Measurements from ENCODE around the gene THBD.

The THBD gene

DNA sequence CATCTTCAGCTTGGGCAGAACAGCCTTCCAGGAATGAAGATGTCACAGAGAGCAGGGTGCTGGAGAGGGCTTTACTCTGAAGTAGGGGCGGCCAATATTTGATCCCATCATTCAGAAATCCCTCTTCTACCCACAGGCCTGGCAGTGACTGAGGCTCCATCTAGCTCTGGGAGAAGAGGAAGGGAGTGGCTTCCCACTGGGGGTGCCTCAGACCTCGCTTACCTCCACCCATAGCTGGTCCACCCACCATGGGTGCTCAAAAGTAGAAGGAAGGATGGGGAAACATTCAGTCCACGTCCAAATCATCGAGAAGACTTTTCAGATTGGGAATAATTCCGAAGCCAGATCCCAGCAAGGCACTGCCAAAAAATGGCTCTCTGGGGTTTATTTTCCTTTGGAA, 11.8 kb upstream of the THBD start:
- Histone ChIP-seq H3K4me1 (ENCODE audit: low read depth, poor library complexity, severe bottlenecking) (no peaks in the 10 kb centered on the region), H4K20me1 (ENCODE audit: insufficient read depth) (no peaks in the 10 kb centered on the region), H3K36me3 (ENCODE audit: insufficient read depth) (no peaks in the 10 kb centered on the region), H3K9ac (no peak overlapping the region), H3K4me2 (no peak overlapping the region), H3K27me3 (ENCODE audit: insufficient read depth, low read depth) (no peaks in the 10 kb centered on the region), H3K79me2 (ENCODE audit: insufficient read depth, low read depth) (no peaks in the 10 kb centered on the region), H2AFZ (ENCODE audit: low read depth) (no peak overlapping the region), H3K27ac (no peak overlapping the region), H3K4me3 (IDR thresholded peaks at IDR 0.05; ENCODE audit: insufficient read depth, low read depth, low read length) (no peak overlapping the region)
- TF ChIP-seq, protein P1, sequence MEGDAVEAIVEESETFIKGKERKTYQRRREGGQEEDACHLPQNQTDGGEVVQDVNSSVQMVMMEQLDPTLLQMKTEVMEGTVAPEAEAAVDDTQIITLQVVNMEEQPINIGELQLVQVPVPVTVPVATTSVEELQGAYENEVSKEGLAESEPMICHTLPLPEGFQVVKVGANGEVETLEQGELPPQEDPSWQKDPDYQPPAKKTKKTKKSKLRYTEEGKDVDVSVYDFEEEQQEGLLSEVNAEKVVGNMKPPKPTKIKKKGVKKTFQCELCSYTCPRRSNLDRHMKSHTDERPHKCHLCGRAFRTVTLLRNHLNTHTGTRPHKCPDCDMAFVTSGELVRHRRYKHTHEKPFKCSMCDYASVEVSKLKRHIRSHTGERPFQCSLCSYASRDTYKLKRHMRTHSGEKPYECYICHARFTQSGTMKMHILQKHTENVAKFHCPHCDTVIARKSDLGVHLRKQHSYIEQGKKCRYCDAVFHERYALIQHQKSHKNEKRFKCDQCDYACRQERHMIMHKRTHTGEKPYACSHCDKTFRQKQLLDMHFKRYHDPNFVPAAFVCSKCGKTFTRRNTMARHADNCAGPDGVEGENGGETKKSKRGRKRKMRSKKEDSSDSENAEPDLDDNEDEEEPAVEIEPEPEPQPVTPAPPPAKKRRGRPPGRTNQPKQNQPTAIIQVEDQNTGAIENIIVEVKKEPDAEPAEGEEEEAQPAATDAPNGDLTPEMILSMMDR (conservative IDR thresholded peaks at IDR 0.05; ENCODE audit: low read depth, low read length): no peak

DNA sequence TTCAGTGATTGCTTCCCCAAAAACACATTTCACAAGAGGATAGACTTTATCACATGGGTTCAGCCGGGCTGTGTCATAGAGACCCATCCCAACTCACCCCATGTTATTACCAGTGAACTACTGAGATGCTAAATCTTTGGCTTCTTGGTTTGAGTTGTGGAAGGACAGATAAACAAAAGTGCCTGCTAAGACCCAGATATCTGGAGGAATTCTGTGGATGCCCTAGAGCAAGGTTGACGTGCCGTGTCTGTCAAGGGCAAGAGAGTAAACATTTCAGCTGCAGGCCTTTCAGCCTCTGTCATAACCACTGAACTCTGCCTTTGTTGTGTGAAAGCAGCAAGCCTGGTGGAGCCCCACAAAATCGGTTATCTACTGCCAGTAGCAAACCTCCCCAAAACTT, 11.2 kb upstream of the THBD start:
- Histone ChIP-seq H3K9ac (no peak overlapping the region), H3K36me3 (ENCODE audit: insufficient read depth) (no peaks in the 10 kb centered on the region), H3K27me3 (ENCODE audit: insufficient read depth, low read depth) (no peaks in the 10 kb centered on the region), H3K4me1 (ENCODE audit: low read depth, poor library complexity, severe bottlenecking) (no peaks in the 10 kb centered on the region), H3K79me2 (ENCODE audit: insufficient read depth, low read depth) (no peaks in the 10 kb centered on the region), H3K4me2 (no peak overlapping the region), H4K20me1 (ENCODE audit: insufficient read depth) (no peaks in the 10 kb centered on the region), H2AFZ (ENCODE audit: low read depth) (no peak overlapping the region), H3K27ac (no peak overlapping the region), H3K4me3 (IDR thresholded peaks at IDR 0.05; ENCODE audit: insufficient read depth, low read depth, low read length) (no peak overlapping the region)
- TF ChIP-seq, protein P1 (conservative IDR thresholded peaks at IDR 0.05; ENCODE audit: low read depth, low read length): no peak

- no peak overlapping the region for H2AFZ ChIP-seq (ENCODE audit: low read depth)
- TF ChIP-seq, protein P1 (conservative IDR thresholded peaks at IDR 0.05; ENCODE audit: low read depth, low read length): no peak
- H3K27ac ChIP-seq: no peak overlapping the region
- H3K4me1 ChIP-seq (ENCODE audit: low read depth, poor library complexity, severe bottlenecking): no peaks in the 10 kb centered on the region
- H3K27me3 ChIP-seq (ENCODE audit: insufficient read depth, low read depth): no peaks in the 10 kb centered on the region
- H3K4me2 ChIP-seq: no peak overlapping the region
- no peak overlapping the region for H3K4me3 ChIP-seq (IDR thresholded peaks at IDR 0.05; ENCODE audit: insufficient read depth, low read depth, low read length)
- no peaks in the 10 kb centered on the region for H4K20me1 ChIP-seq (ENCODE audit: insufficient read depth)
- H3K36me3 ChIP-seq (ENCODE audit: insufficient read depth): no peaks in the 10 kb centered on the region
- H3K79me2 ChIP-seq (ENCODE audit: insufficient read depth, low read depth): no peaks in the 10 kb centered on the region
- H3K9ac ChIP-seq: no peak overlapping the region
Observed at GRCh38 chr20:23059846-23060245, 10.4 kb upstream of the THBD start.

GRCh38 chr20:23059001-23059400, 9.5 kb upstream of the THBD start:
- Histone ChIP-seq H3K4me1 (ENCODE audit: low read depth, poor library complexity, severe bottlenecking) (no peaks in the 10 kb centered on the region), H4K20me1 (ENCODE audit: insufficient read depth) (no peaks in the 10 kb centered on the region), H3K36me3 (ENCODE audit: insufficient read depth) (no peaks in the 10 kb centered on the region), H3K79me2 (ENCODE audit: insufficient read depth, low read depth) (no peaks in the 10 kb centered on the region), H3K27me3 (ENCODE audit: insufficient read depth, low read depth) (no peaks in the 10 kb centered on the region), H3K4me3 (IDR thresholded peaks at IDR 0.05; ENCODE audit: insufficient read depth, low read depth, low read length) (no peak overlapping the region), H2AFZ (ENCODE audit: low read depth) (no peak overlapping the region), H3K27ac (no peak overlapping the region), H3K9ac (no peak overlapping the region), H3K4me2 (no peak overlapping the region)
- TF ChIP-seq, protein P1 (conservative IDR thresholded peaks at IDR 0.05; ENCODE audit: low read depth, low read length): no peak
